Erythroblast (primary cell): ENCODE measurements around the gene SPDYE4.

Experiments used
- GATA1 ChIP-seq: IDR thresholded peaks from 2 replicates; pipeline ENCODE4 v1.6.1; 2011; ENCODE audit warnings: low read depth, mild to moderate bottlenecking, control low read depth, low read length, moderate library complexity
- POLR2A ChIP-seq: IDR thresholded peaks from 2 replicates; pipeline ENCODE4 v1.6.1; 2011; ENCODE audit warnings: mild to moderate bottlenecking, low read length

DNA sequence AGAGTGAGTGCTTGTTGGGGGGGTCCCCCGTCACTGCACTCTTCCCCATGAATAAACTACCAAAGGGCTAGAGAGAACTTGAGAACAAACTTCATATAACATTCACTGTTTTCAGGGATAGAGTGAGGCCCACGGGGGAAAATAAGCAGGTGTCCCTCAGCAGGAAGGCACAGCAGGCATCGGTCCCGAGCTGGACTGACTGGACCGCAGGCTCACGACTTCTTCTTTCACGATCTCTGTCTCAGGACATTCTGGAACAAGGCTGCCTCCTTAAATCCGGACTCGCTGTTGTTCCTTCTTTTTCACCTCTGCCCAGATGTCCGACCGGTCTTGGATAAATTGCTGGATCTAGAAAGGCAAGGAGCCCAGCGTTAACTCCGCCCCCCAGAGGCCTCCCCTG, 28.5 kb downstream of the SPDYE4 start:
- TF ChIP-seq POLR2A (no peak), GATA1 (no peak)
